HEK293 (cell line): ENCODE results near the gene SLC25A19.

Experiments
- CTCF ChIP-seq: fragments of 450-650 bp; formaldehyde crosslinking; IDR thresholded peaks from 2 replicates; pipeline ENCODE4 v1.5.1; 2016; ENCODE audit warnings: missing biosample characterization, missing genetic modification characterization
- KLF10 ChIP-seq: fragments of 450-650 bp; IDR thresholded peaks from 2 replicates; pipeline ENCODE4 v1.5.1; 2018; ENCODE audit warnings: missing biosample characterization, mild to moderate bottlenecking, missing genetic modification characterization
- KLF16 ChIP-seq: fragments of 450-650 bp; formaldehyde crosslinking; IDR thresholded peaks from 2 replicates; pipeline ENCODE4 v1.5.1; 2017; ENCODE audit warnings: missing biosample characterization, missing genetic modification characterization
- MEIS1 ChIP-seq: sonication (generic); formaldehyde crosslinking; IDR thresholded peaks from 2 replicates; pipeline ENCODE4 v1.8.1; 2022; ENCODE audit warnings: missing genetic modification reagents, mild to moderate bottlenecking, borderline replicate concordance
- MYNN ChIP-seq: fragments of 450-650 bp; formaldehyde crosslinking; IDR thresholded peaks from 2 replicates; pipeline ENCODE4 v1.5.1; 2016; ENCODE audit warnings: missing biosample characterization, missing genetic modification characterization, borderline replicate concordance
- OSR2 ChIP-seq: fragments of 450-650 bp; formaldehyde crosslinking; IDR thresholded peaks from 2 replicates; pipeline ENCODE4 v1.5.1; 2016; ENCODE audit warnings: missing biosample characterization, missing genetic modification characterization
- OVOL3 ChIP-seq: fragments of 450-650 bp; formaldehyde crosslinking; IDR thresholded peaks from 2 replicates; pipeline ENCODE4 v1.5.1; 2016; ENCODE audit warnings: missing biosample characterization, missing genetic modification characterization
- PRDM2 ChIP-seq: fragments of 450-650 bp; formaldehyde crosslinking; IDR thresholded peaks from 2 replicates; pipeline ENCODE4 v1.5.1; 2016; ENCODE audit warnings: missing biosample characterization, missing genetic modification characterization, borderline replicate concordance
- REPIN1 ChIP-seq: fragments of 450-650 bp; formaldehyde crosslinking; IDR thresholded peaks from 2 replicates; pipeline ENCODE4 v1.5.1; 2017; ENCODE audit warnings: missing biosample characterization, missing genetic modification characterization, low read depth
- ZNF132 ChIP-seq: fragments of 450-650 bp; formaldehyde crosslinking; IDR thresholded peaks from 2 replicates; pipeline ENCODE4 v1.5.1; 2017; ENCODE audit warnings: missing biosample characterization, missing genetic modification characterization, borderline replicate concordance
- ZNF16 ChIP-seq: fragments of 450-650 bp; formaldehyde crosslinking; IDR thresholded peaks from 2 replicates; pipeline ENCODE4 v1.5.1; 2016; ENCODE audit warnings: low read depth, missing biosample characterization, missing genetic modification characterization
- ZNF169 ChIP-seq: fragments of 450-650 bp; formaldehyde crosslinking; IDR thresholded peaks from 2 replicates; pipeline ENCODE4 v1.5.1; 2016; ENCODE audit warnings: missing biosample characterization, missing genetic modification characterization
- ZNF24 ChIP-seq: fragments of 450-650 bp; formaldehyde crosslinking; IDR thresholded peaks from 2 replicates; pipeline ENCODE4 v1.5.1; 2016; ENCODE audit warnings: missing biosample characterization, missing genetic modification characterization
- ZNF274 ChIP-seq, 2 experiments: fragments of 200-500 bp in 1 of 2; fragments of 450-650 bp in 1 of 2; sonication (Bioruptor generic) in 1 of 2; formaldehyde crosslinking in 1 of 2; IDR thresholded peaks; 2 replicates each; pipeline versions ENCODE4 v1.5.1 to v1.6.1; 2014 to 2016; ENCODE audit warnings: borderline replicate concordance in 1 of 2, inconsistent platforms in 1 of 2, low read length in 1 of 2, missing biosample characterization in 1 of 2, missing genetic modification characterization in 1 of 2
- ZNF354C ChIP-seq: fragments of 450-650 bp; formaldehyde crosslinking; IDR thresholded peaks from 2 replicates; pipeline ENCODE4 v1.5.1; 2016; ENCODE audit warnings: missing biosample characterization, missing genetic modification characterization, low read depth, borderline replicate concordance
- ZNF404 ChIP-seq: fragments of 450-650 bp; formaldehyde crosslinking; IDR thresholded peaks from 2 replicates; pipeline ENCODE4 v1.5.1; 2017; ENCODE audit warnings: missing biosample characterization, missing genetic modification characterization
- ZNF433 ChIP-seq: fragments of 450-650 bp; formaldehyde crosslinking; IDR thresholded peaks from 2 replicates; pipeline ENCODE4 v1.5.1; 2016; ENCODE audit warnings: missing biosample characterization, missing genetic modification characterization, low read depth
- ZNF501 ChIP-seq: fragments of 450-650 bp; formaldehyde crosslinking; IDR thresholded peaks from 2 replicates; pipeline ENCODE4 v1.5.1; 2016; ENCODE audit warnings: missing biosample characterization, missing genetic modification characterization
- ZNF544 ChIP-seq: fragments of 450-650 bp; formaldehyde crosslinking; IDR thresholded peaks from 2 replicates; pipeline ENCODE4 v1.5.0; 2017; ENCODE audit warnings: missing biosample characterization, missing genetic modification characterization
- ZNF560 ChIP-seq: fragments of 450-650 bp; formaldehyde crosslinking; IDR thresholded peaks from 2 replicates; pipeline ENCODE4 v1.5.1; 2017; ENCODE audit warnings: missing biosample characterization, missing genetic modification characterization, borderline replicate concordance
- ZNF621 ChIP-seq: fragments of 450-650 bp; formaldehyde crosslinking; IDR thresholded peaks from 2 replicates; pipeline ENCODE4 v1.5.1; 2017; ENCODE audit warnings: missing biosample characterization, missing genetic modification characterization
- ZNF645 ChIP-seq: fragments of 450-650 bp; formaldehyde crosslinking; IDR thresholded peaks from 2 replicates; pipeline ENCODE4; 2016; ENCODE audit warnings: missing biosample characterization, missing genetic modification characterization
- ZNF776 ChIP-seq: fragments of 450-650 bp; formaldehyde crosslinking; IDR thresholded peaks from 2 replicates; pipeline ENCODE4 v1.5.0; 2017; ENCODE audit warnings: missing biosample characterization, missing genetic modification characterization, borderline replicate concordance
- ZNF785 ChIP-seq: fragments of 450-650 bp; formaldehyde crosslinking; IDR thresholded peaks from 2 replicates; pipeline ENCODE4 v1.5.1; 2016; ENCODE audit warnings: missing biosample characterization, missing genetic modification characterization
- ZNF792 ChIP-seq: fragments of 450-650 bp; formaldehyde crosslinking; IDR thresholded peaks from 2 replicates; pipeline ENCODE4 v1.5.1; 2016; ENCODE audit warnings: missing biosample characterization, missing genetic modification characterization
- TF ChIP-seq, protein P1 (sequence below): fragments of 450-650 bp; formaldehyde crosslinking; IDR thresholded peaks from 2 replicates; pipeline ENCODE4 v1.5.1; 2016; ENCODE audit warnings: missing biosample characterization, missing genetic modification characterization
- TF ChIP-seq, protein P2 (sequence below): fragments of 450-650 bp; formaldehyde crosslinking; IDR thresholded peaks from 2 replicates; pipeline ENCODE4 v1.5.1; 2016; ENCODE audit warnings: missing biosample characterization, missing genetic modification characterization

Gene SLC25A19

DNA sequence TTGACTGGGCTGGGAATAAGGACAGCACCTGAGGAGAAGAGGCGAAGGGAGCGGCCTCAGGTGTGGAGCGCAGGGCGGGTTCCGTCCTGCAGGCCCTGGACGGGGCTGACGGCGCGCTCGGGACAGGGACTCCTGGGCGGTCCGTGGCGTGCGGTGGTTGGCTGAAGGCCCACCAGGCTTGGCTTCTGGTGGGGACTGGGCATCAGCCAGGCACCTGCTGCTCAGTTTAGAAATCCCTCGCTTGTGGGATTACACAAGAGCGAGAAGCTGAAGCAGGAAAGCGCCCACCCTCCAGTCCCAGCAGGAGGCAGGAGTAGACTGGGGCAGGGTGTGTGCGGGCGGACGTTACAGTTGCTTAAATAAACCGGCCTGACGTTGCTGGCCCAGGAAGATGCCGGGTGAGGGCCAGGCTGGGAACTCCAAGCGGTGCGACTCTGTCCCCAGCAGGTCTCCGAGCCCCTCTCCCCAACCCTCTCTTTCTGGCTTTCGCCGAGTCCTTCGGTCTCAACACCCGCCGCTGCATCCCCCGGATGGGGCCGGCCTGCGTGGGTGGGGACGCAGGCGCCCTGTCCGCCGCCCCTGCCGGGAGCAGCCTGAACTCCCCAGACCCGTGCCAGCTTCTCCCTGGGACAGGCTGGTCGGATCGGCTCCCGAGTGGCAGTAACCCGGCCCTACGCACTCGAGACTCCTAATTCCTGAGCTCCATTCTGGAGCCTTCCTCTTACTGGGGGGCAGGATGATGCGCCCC, 18.8 kb downstream of the SLC25A19 start (continued):
- TF ChIP-seq, protein P1, sequence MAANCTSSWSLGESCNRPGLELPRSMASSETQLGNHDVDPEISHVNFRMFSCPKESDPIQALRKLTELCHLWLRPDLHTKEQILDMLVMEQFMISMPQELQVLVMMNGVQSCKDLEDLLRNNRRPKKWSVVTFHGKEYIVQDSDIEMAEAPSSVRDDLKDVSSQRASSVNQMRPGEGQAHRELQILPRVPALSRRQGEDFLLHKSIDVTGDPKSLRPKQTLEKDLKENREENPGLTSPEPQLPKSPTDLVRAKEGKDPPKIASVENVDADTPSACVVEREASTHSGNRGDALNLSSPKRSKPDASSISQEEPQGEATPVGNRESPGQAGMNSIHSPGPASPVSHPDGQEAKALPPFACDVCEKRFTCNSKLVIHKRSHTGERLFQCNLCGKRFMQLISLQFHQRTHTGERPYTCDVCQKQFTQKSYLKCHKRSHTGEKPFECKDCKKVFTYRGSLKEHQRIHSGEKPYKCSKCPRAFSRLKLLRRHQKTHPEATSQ (tag by site-specific recombination): no peak
- no peak for TF ChIP-seq ZNF560 (tag by site-specific recombination)
- TF ChIP-seq ZNF354C (tag by site-specific recombination): no peak
- no peak for TF ChIP-seq ZNF132
- peak; percentile 67 for TF ChIP-seq CTCF (tag by site-specific recombination)
- peak; percentile 49; the same call in 1 of the 2 replicates for TF ChIP-seq KLF16 (tag by site-specific recombination)
- no peak for TF ChIP-seq ZNF645 (tag by site-specific recombination)
- no peak for TF ChIP-seq ZNF776 (tag by site-specific recombination)
- TF ChIP-seq MYNN (tag by site-specific recombination): no peak
- TF ChIP-seq, protein P2, sequence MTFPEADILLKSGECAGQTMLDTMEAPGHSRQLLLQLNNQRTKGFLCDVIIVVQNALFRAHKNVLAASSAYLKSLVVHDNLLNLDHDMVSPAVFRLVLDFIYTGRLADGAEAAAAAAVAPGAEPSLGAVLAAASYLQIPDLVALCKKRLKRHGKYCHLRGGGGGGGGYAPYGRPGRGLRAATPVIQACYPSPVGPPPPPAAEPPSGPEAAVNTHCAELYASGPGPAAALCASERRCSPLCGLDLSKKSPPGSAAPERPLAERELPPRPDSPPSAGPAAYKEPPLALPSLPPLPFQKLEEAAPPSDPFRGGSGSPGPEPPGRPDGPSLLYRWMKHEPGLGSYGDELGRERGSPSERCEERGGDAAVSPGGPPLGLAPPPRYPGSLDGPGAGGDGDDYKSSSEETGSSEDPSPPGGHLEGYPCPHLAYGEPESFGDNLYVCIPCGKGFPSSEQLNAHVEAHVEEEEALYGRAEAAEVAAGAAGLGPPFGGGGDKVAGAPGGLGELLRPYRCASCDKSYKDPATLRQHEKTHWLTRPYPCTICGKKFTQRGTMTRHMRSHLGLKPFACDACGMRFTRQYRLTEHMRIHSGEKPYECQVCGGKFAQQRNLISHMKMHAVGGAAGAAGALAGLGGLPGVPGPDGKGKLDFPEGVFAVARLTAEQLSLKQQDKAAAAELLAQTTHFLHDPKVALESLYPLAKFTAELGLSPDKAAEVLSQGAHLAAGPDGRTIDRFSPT (tag by site-specific recombination): peak; percentile 59
- peak; percentile 53 for TF ChIP-seq ZNF501
- TF ChIP-seq OSR2 (tag by site-specific recombination): 0 out of 2 replicates have a peak, but pooled peaks have one; percentile 10
- peak; percentile 15; the same call in 1 of the 2 replicates for TF ChIP-seq KLF10 (tag by site-specific recombination)
- TF ChIP-seq PRDM2 (tag by site-specific recombination): no peak
- TF ChIP-seq ZNF16 (tag by site-specific recombination): no peak
- no peak for TF ChIP-seq REPIN1 (tag by site-specific recombination)
- no peak for TF ChIP-seq ZNF274 (IDR thresholded peaks at IDR 0.05; ENCODE audit: low read length)
- TF ChIP-seq ZNF274 (tag by site-specific recombination; IDR thresholded peaks at IDR 0.05; ENCODE audit: borderline replicate concordance): no peak
- no peak for TF ChIP-seq ZNF792 (tag by site-specific recombination)
- no peak for TF ChIP-seq ZNF169 (tag by site-specific recombination)
- TF ChIP-seq ZNF433 (tag by site-specific recombination): no peak
- no peak for TF ChIP-seq MEIS1
- TF ChIP-seq ZNF621 (tag by site-specific recombination): no peak
- no peak for TF ChIP-seq ZNF785 (tag by site-specific recombination)
- TF ChIP-seq ZNF404 (tag by site-specific recombination): no peak
- no peak; the same call in 1 of the 2 replicates for TF ChIP-seq ZNF24 (tag by site-specific recombination)
- TF ChIP-seq ZNF544 (tag by site-specific recombination): no peak
- TF ChIP-seq OVOL3: no peak
